NCI-H1436 treated with DMSO at 0.1 percent for 48 hours (cell line): ENCODE results near the gene PPP2R2D.

ENCODE experiments used
- DNase-seq: peaks from one replicate; lab custom pipeline; 2025; lab: John Stamatoyannopoulos, UW

PPP2R2D gene

DNA sequence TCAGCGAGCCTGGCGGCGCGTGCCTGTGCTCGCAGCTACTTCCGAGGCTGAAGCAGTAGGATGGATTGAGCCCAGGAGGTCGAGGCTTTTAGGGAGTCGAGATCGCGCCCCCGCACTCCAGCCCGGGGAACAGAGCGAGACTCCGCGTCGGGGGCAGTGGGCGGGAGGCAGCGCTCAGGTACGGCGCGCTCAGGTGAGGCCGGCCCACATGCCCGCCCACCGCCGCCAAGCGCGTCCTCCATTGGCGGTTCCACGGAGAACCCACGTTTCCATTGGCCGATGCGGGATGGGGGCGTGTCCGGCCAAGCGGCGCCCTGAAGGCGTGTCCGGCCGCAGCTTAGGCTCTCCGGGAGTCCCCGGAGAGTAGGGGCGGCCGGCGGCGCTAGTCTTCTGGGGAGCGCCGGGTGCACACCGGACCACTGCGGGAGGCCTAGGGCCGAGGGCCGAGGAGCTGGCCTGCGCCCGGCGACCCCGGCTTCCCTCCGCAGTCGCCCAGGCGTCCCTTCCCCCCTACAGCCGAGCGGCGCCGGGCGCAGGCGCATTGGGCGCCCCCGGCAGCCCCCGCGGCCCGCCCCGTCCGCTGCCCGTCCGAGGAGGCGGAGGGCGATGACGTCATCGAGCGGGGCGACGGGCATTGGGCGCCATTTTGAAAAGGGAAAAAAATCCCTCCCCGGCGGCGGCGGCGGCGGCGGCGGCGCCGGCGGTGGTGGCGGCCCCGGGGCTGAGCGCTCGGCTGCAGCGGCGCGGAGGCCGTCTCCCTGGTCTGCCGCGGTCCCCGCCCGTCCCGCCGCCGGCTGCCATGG, at the start of gene PPP2R2D:
Gene PPP2R2D, plus strand, starts transcription at position 659 of the 803 bp plus-strand sequence. Its CDS starts 141 bp downstream, at position 800.
- peak; percentile 75 for DNase-seq

DNA sequence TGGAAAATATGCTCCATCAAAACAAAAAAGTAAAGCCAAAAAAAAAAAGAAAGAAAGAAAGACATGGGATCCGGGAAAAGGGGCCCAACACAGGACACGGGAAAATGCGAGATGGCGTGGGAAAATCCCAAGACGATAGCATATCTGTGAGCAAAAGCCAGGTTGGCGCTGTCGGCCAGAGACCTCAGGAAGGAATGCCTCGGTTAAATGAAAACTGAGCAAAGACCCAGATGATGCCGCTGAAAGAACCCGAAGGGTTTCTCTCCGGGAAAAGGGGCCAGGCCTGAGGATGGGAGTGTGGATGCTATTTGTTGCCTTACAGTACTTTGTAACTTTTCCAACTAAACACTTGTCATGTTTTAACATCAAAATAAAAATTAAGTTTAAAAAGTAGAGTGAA, 49.5 kb upstream of the PPP2R2D start:
- DNase-seq, result no peak

DNA sequence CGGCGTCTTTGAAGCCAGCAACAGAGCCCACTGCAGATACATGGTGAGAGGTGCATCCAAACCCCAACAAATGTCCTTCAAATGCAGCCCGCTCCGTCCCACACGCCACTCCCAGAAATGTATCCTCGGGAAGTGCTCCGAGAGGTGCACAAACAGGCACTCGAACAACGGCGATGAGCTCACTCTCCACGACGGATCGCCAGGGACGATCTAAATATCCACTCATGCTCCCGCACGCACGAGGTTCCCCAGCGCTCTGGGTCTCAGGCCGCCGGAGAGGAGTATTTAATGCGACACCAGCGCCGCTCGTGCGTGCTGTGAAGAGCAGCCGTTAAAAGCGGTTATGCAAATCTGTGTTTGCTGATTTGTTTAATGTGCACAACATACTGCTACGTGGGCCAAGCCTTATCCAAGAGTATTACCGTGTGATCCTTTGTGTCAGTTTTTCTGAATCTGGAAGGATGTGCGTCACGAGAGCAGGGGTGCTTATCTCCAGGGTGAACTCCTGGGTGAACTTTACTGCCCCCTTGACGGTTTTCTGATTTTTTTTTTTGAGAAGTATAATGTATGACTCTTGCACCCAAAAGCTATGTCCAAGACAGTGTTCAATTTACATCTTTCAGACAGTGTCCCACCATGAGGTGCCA, 48.5 kb upstream of the PPP2R2D start:
- no peak for DNase-seq

DNA sequence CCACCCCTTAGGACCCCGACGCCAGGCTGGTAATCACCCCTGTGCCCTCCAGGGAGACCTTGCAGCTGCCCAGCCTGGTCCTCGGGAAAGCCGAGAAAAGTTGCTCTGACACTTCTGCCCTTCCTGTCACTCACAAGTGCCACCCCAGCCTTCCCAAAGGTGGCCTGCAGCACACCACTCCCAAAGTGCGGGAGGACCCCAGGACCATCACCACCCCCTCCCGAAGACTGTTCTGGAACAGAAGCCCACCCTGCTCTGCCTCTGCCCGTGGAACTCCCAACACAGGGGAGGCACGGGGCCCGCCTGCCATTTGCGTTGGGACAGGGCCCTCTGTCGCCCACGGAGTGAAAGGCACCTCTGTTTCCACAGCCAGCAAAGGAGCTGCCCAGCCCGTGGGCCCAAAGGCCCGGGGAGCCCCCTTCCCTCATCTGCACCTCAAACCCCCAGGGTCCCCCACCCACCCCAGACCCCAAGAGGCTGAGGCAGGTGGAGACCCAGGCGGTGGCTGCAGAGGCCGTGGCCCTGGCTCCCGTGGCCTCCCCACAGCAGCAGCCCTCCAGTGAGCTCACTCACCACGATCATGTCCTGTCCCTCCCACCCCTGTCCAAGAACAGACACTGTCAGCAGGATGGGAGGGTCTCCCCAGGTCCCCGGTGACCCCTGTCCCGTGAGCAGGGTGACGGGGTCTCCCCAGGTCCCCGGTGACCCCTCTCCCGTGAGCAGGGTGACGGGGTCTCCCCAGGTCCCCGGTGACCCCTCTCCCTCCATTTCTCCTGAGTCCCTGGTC, 47.8 kb upstream of the PPP2R2D start:
- DNase-seq, result no peak

- DNase-seq, result no peak
Measured at GRCh38 chr10:131853610-131853964, 47.2 kb upstream of the PPP2R2D start.

- no peak for DNase-seq
Measured at GRCh38 chr10:131854579-131855335, 46.1 kb upstream of the PPP2R2D start.

- DNase-seq, result no peak
Measured at GRCh38 chr10:131855461-131856401, 45.1 kb upstream of the PPP2R2D start.

GRCh38 chr10:131856441-131857094, 44.2 kb upstream of the PPP2R2D start:
- no peak for DNase-seq

GRCh38 chr10:131857156-131858117, 43.4 kb upstream of the PPP2R2D start:
- no peak for DNase-seq

GRCh38 chr10:131858118-131858515, 42.7 kb upstream of the PPP2R2D start:
- DNase-seq, result no peak

GRCh38 chr10:131858583-131859340, 42.0 kb upstream of the PPP2R2D start:
- no peak for DNase-seq

- DNase-seq, result no peak
Measured at GRCh38 chr10:131859341-131860020, 41.3 kb upstream of the PPP2R2D start.

DNA sequence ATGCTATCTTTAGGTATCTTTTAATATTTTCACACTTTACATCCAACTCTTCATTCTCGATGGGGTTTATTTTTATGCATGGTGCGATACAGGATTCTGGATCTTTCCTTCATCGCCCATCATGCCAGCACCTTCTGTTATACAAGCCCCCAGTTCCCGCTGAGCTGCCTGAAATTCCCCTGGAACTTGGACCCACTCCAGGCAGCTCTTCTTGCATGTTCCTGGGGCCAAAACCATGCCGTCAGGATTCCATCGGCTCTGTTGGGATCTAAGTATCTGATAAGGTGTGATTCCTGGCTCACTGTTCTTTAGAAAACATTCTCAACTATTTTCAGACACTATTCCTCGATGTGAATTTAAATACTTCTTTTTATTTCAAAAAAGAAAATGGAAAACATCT, 40.5 kb upstream of the PPP2R2D start:
- DNase-seq, result no peak

- DNase-seq, result no peak
Measured at GRCh38 chr10:131860806-131861440, 39.9 kb upstream of the PPP2R2D start.

- no peak for DNase-seq
Measured at GRCh38 chr10:131862548-131862947, 38.3 kb upstream of the PPP2R2D start.

DNA sequence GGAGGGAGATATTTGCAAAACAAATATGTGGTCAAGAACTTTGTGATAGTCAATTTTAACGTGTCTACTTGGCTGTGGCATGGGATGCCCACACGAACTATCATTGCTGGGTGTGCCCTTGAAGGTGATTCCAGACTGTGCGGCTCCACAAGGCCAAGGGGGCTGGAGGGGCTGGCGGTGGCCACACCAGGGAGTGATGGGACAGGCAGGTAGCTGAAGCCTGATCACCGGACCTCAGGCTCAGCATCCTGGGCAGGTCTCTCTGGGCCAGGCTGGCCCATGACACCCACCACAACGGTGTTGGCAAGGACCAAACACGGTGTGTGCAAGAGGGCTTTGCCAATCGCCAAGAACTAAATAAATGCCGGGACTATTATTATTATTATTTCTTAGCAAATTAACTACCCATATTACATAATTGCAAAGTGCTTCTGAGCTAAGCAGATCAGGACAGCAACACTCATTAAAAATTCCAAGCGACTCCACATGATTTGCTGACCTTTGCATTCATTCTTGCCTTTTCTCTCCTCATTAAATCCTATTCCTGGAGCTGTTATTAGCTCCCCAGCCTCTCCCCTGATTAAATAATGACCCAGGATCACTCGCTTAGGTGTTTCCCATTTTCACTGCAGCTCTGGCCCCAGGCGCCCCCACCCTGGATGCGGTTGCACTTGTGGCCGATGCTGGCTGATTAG, 35.4 kb upstream of the PPP2R2D start:
- no peak for DNase-seq

DNA sequence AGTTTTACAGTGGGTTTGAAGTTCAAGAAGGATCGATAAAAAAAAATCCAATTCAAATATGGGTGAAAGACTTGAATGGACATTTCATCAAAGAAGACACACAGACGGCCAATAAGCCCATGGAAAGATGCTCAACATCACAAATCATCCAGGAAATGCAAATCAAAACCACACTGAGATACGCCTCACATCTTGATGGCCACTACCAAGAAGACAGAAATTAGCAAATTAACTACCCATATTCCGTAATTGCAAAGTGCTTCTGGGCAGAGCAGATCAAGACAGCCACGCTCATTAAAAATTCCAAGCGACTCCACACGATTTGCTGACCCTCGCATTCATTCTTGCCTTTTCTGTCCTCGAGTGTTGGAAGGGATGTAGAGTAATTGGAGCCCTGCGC, 34.1 kb upstream of the PPP2R2D start:
- DNase-seq, result no peak
